ENCODE measurements around the gene EGLN2. TPM values are rescaled to one million over a fixed set of nuclear protein-coding genes. Genes with fewer than 3 reads are reported as not detected.
"Not testable (repeated sequence)": the region's sequence is repeated elsewhere in the genome, so short reads cannot be mapped to it uniquely, and the experiment has no call there.

Gene EGLN2
- polyA plus RNA-seq, 3 donors = 72.6 to 85.6 (median 84.7) TPM

DNA sequence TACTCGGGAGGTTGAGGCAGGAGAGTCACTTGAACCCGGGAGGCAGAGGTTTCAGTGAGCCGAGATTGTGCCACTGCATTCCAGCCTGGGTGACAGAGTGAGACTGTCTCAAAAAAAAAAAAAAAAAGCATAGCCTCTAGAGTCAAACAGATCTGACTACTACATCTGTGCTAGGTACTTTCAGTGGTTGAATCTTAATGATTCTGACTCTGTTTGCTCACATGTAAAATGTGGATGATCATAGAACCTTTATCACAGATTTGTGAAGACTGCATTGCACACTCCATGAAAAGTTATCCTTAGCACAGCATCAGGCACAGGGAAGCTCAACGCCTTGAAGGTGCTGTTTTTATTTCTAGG lies 33.4 kb downstream of the EGLN2 start:
- not testable (repeated sequence) for DNase-seq

DNA sequence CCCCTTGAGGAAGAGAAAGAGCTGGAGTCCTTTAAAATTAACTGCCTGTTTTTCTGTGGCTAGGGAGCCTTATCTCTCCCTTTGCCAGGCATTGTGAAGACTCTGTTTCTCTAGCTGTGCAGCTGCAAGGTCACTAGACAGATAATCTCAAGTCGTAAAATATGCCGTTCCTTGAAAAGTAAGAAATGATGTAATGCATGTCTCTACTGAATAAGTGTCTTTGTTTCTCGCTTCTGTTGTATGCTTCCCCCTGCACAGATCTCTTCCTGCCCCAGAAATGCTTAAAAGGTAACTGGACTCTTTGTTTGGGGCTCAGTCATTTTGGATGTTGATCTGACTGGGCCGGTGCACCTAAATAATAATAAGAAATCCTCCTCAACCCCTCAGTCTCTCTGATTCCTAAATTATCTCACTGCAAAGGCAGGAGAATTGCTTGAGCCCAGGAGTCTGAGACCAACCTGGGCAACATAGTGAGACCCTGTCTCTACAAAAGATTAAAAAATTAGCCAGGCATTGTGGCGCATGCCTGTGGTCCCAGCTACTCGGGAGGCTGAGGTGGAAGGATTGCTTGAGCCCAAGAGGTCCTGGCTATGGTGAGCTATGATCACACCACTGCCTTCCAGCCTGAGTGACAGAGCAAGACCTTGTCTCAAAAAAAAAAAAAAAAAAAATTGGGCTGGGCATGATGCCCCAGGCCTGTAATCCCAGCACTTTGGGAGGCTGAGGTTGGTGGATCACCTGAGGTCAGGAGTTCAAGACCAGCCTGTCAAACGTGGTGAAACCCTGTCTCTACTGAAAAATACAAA lies 34.9 kb downstream of the EGLN2 start:
- not testable (repeated sequence) for DNase-seq

DNA sequence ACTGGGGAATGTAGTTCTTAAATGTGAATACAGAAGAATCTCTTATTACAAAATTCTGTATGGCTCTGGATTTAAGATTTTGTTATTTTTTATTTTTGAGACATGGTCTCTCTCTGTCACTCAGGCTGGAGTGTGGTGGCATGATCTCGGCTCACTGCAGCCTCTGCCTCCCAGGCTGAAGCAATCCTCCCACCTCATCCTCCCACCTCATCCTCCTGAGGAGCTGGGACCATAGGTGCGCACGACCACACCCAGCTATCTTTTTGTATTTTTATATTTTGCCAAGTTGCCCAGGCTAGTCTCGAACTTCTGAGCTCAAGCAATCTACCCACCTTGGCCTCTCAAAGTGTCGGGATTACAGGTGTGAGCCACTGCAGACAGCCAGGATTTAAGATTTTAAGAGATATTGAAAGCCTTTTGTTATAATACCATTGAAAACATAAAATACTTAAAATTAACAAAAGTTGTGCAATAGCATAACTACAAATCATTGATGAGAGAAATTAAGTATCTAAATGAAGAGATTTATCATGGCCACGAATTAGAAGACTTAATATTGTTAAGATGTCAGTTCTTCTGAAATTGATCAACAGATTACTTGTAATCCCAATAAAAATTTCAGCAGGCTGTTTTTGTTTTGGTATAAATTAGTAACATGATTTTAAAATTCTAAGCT lies 37.9 kb downstream of the EGLN2 start:
- no peak for DNase-seq

DNA sequence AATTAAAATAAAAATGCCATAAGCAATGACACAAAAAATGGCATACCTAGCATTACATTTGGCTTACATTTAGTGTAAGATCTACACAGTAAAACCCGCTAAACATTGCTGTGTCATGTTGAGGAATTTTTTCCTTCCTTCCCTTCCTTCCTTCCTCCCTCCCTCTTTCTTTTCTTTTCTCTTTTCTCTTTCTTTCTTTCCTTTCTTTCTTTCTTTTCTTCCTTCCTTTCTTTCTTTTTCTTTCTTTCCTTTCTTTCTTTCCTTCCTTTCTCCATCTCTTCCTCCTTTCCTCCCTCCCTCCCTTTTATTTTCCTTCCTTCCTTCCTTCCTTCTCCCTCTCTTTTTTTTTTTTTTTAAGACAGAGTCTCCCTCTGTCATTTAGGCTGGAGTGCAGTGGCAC lies 39.5 kb downstream of the EGLN2 start:
- DNase-seq = not testable (repeated sequence)

DNA sequence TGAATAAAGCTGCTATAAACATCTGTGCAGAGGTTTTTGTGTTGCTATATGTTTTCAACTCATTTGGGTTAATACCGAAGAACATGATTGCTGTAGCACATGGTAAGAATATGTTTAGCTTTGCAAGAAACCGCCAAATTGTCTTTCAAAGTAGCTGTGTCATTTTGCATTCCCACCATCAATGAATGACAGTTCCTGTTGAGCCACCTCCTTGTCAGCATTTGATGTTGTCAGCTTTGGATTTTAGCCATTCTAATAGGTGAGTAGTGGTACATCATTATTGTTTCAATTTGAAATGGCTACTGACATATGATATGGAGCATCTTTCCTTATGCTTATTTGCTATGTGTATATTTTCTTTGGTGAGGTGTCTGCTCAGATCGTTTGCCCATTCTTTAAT lies 43.0 kb downstream of the EGLN2 start:
- not testable (repeated sequence) for DNase-seq

DNA sequence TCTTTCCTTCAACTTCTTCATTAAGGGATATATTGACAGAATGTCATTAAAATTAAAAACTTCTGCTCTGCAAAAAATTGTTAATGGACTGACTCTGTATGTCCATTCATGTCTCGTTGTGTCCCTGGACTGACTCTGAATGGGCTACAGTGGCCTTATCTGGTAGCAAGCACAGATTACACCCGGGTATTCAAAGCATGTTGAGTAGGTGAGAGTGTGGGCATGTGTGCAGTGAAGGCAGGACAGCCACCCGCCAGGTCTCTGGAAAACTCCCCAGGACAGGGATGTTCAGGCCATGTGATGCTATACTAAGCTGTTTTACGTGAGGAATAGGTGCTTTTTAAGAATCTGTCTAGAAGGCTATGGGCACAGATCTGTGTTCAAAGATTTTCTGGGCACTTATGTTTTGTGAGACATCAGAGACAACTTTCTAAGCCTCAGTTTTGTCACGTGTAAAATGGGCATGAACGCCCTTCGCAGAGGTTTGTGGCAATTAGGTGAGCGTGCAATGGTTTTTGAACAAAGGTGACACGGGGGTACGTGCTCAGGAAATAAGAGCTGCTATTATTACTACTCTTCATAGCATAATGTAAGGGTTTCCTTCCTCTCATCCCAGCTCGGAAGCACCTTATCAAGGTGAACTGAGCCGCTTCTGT lies 44.1 kb downstream of the EGLN2 start:
- not testable (repeated sequence) for DNase-seq

DNA sequence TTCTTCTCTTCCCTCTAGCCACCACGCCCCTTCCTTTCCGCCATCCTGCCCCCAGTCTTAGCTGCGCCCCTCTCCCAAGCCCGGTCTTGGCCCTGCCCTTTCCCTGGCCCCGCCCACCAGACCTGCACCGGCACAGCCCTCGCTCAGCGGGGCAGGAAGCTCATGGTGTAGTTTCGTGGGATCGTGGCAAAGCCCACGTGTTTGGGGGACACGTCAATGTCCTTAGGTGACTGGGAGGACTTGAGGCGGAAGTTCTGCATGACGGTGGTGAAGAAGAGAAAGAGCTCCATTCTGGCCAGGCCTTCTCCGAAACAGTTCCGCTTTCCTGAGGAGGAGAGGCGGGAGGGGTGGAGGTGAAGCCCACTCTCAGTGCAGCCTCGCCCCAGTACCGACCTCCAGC lies 44.7 kb downstream of the EGLN2 start:
- DNase-seq = not testable (repeated sequence)

DNA sequence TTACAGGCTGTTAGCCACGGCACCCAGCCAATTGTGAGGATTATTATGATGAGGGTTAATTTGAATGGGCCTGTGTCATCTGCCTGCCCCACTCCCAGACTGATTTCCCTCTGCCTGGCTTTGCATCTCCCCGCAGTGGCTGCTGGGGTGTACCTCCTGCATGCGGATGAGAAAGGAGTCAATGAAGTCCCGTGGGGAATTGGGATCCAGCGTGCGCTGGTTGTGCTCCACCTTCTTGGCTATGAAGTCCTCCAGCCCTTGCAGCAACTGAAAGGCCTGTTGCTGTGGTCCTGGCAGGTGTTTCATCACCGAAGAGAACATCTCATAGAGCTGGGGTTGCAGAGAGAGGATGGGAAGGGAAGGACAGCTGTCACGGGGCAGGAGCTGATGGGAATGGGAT lies 47.7 kb downstream of the EGLN2 start:
- DNase-seq = not testable (repeated sequence)

DNA sequence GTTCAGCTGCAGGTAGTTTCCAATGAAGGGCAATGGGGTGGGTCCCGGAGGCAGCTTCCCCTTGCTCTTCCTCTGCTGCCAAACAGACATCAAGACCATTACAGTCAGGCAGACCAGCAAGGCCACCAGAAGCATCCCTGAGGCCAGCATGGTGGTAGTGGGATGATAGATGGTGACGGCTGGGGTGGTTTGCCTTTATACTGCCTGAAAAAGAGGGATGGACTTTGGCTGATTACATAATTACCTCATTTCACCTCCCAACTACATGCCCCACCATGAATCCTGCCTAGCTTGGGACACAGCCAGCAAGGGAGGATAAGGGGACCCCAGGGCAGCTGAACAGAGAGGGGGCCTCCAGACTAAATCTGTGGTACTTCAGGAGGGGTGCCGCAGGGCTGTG lies 51.3 kb downstream of the EGLN2 start, which contains the start of gene CYP2A6:
CYP2A6 (minus strand) TSS at position 171 of the 400 bp plus-strand sequence; CDS start at position 150, 21 bp downstream.
- not testable (repeated sequence) for DNase-seq

DNA sequence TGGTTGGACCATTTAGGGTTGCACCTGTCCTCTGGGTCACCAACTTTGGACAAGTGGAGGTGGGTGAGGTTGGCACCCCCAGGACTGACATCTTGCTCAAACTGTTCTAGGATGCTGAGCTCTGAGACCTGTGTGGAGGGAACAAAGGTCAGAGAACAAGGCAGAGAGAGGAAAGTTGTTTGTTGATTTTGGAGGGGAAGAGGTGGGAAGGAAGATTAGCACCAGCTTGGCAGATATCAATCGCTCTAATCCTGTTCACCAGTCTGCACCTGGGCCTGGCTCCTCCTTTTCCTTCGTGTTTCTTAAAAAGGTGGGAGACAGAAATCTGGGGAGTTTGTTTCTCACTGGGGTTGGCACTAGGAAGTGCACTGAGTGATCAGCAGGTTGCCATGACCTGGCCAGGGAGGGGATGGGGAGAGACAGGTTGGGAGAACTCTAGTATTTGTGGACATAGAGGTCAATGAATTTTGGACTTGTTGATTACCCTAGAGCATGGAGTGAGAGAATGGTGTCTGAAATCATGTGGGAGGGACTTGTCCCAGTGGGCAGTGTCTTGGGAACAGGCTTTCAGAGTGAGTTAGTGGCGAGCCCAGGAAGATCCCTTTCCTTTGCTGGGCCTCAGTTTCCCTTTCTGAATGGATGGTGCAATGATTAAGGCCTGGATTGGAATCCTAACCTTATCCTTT lies 53.6 kb downstream of the EGLN2 start:
- not testable (repeated sequence) for DNase-seq

Other genes starting within 250 kb of the EGLN2 start
- 10 to 100 TPM; 47.9 to 60.1 (median 57.9) TPM for gene SHKBP1, start 222.3 kb upstream of the EGLN2 start, polyA plus RNA-seq (ENCODE audit: insufficient read length in 3 of 3)
- 100 to 1,000 TPM; 225 to 341 (median 273) TPM for gene LTBP4, start 197.8 kb upstream of the EGLN2 start, polyA plus RNA-seq (ENCODE audit: insufficient read length in 3 of 3)
- gene NUMBL, start 108.5 kb upstream of the EGLN2 start, polyA plus RNA-seq (ENCODE audit: insufficient read length in 3 of 3) = 10 to 100 TPM; 15.0 to 16.5 (median 16.4) TPM
- gene COQ8B, start 82.3 kb upstream of the EGLN2 start, polyA plus RNA-seq (ENCODE audit: insufficient read length in 3 of 3) = 10 to 100 TPM; 39.0 to 52.7 (median 49.0) TPM
- gene ITPKC, start 82.1 kb upstream of the EGLN2 start, polyA plus RNA-seq (ENCODE audit: insufficient read length in 3 of 3) = 10 to 100 TPM; 14.8 to 16.9 (median 16.8) TPM
- gene ACTMAP, start 48.7 kb upstream of the EGLN2 start, polyA plus RNA-seq (ENCODE audit: insufficient read length in 3 of 3) = 10 to 100 TPM; 16.9 to 19.7 (median 18.8) TPM
- 100 to 1,000 TPM; 112 to 138 (median 130) TPM for gene SNRPA, start 48.0 kb upstream of the EGLN2 start, polyA plus RNA-seq (ENCODE audit: insufficient read length in 3 of 3)
- 1 to 10 TPM in 2 of 3 donors, under 1 TPM in 1; 0.30 to 5.0 (median 2.5) TPM for gene MIA, start 23.7 kb upstream of the EGLN2 start, polyA plus RNA-seq (ENCODE audit: insufficient read length in 3 of 3)
- gene RAB4B, start 20.9 kb upstream of the EGLN2 start, polyA plus RNA-seq (ENCODE audit: insufficient read length in 3 of 3) = 10 to 100 TPM in 2 of 3 donors, 1 to 10 TPM in 1; 9.8 to 11.1 (median 10.6) TPM
- gene CYP2A6, start 51.3 kb downstream of the EGLN2 start, polyA plus RNA-seq (ENCODE audit: insufficient read length in 3 of 3) = under 1 TPM in 2 of 3 donors, not detected in 1; 0.14 to 0.57 TPM
- under 1 TPM; 0.09 to 0.29 (median 0.27) TPM for gene CYP2A7, start 83.0 kb downstream of the EGLN2 start, polyA plus RNA-seq (ENCODE audit: insufficient read length in 3 of 3)
- 1 to 10 TPM; 2.0 to 3.3 (median 3.0) TPM for gene CYP2B6, start 192.1 kb downstream of the EGLN2 start, polyA plus RNA-seq (ENCODE audit: insufficient read length in 3 of 3)

Data from renal pelvis (tissue), 4 donors.